HUDEP-2 (cell line): ENCODE measurements around the gene ADGRD1.
"Not testable (repeated sequence)": the region's sequence is repeated elsewhere in the genome, so short reads cannot be mapped to it uniquely, and the experiment has no call there.

ENCODE experiments used
- DNase-seq, 76 experiments: peaks; one replicate each; lab custom pipeline; 2025; ENCODE audit not compliant: unreplicated experiment in 76 of 76; lab: John Stamatoyannopoulos, UW

Gene ADGRD1

GRCh38 chr12:130953771-130954543 lies at the start of gene ADGRD1:
ADGRD1 (plus strand) TSS chr12:130953907; CDS start chr12:130954466, 559 bp downstream.
- DNase-seq, result no peak

DNA sequence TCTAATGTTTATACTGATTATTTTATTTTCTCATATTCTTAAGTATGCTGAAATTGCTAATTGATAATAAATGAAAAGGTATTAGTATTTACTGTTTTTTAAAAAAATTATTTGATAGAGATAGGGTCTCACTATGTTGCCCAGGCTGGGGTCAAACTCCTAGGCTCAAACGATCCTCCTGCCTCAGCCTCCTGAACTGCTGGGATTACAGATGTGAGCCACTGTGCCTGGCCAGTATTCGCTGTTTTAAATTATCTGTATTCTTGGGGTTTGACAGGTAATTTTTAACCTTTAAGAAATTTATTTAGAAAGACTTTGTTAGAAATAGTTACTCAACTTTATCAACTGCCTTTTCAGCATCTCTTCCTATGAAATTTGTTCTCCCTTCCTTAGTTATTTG lies 49.6 kb upstream of the ADGRD1 start:
- no peak for DNase-seq

- not testable (repeated sequence) for DNase-seq
Observed at GRCh38 chr12:130904936-130905455, 48.7 kb upstream of the ADGRD1 start.

DNA sequence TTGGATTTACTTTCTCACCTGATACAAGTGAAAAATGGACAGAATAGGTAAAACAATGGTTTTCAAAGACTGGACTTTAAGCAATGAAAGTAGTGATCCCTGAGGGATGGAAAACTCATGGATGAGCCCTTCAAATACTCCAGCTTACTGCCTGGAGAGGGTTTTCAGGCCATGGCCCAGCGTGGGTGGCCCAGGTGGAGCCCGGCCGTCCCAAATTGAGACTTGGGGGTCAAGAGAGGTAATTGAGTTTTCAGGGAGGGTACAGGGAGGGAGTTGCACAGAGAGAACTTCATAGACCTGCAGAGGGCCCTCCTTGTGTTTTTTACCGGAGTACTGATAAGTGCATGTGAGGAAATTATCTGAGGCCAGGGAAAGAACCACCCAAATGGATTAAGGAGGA lies 44.6 kb upstream of the ADGRD1 start:
- no peak for DNase-seq

- DNase-seq, result no peak
Observed at GRCh38 chr12:130911193-130911592, 42.5 kb upstream of the ADGRD1 start.

- no peak for DNase-seq
Observed at GRCh38 chr12:130911933-130912332, 41.8 kb upstream of the ADGRD1 start.

DNA sequence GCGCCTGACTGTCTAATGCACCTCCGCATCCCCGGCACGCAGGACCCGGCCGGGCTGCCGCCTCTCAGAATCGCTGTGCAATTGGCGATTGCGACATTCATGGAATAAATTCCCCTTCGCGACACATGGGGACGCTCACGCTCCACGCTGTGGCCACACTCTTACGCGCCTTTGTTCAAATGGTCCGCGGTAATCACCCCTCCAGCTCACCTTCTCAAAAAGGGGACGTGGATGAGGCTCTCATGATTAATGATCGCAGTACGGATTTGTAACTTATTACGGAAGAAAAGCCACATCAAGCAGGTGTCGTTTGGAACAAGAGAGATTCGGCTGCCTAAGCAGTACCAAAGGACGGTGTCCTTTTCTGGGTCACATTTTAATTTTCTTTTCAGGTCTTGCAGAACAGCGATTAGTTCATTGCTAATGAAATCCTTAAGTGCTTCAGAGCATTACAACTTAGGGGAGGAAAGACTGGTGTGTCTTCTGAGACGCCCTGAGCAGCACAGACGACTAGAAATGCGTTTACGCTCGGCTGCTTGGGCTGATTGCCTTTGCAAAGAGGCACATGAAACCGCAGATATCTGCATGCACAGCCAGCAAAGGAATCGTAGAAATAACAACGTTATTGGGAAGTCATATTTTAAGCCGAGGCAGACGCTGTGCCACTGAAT lies 37.3 kb upstream of the ADGRD1 start:
- peak in 6 of 76 experiments; percentile 4 to 13 (median 5) for DNase-seq

- no peak for DNase-seq
Observed at GRCh38 chr12:130917607-130918006, 36.1 kb upstream of the ADGRD1 start.

GRCh38 chr12:130919086-130919485 lies 34.6 kb upstream of the ADGRD1 start:
- no peak for DNase-seq

- DNase-seq, result no peak
Observed at GRCh38 chr12:130920119-130920703, 33.5 kb upstream of the ADGRD1 start.

- DNase-seq, result no peak
Observed at GRCh38 chr12:130920723-130921381, 32.9 kb upstream of the ADGRD1 start.

DNA sequence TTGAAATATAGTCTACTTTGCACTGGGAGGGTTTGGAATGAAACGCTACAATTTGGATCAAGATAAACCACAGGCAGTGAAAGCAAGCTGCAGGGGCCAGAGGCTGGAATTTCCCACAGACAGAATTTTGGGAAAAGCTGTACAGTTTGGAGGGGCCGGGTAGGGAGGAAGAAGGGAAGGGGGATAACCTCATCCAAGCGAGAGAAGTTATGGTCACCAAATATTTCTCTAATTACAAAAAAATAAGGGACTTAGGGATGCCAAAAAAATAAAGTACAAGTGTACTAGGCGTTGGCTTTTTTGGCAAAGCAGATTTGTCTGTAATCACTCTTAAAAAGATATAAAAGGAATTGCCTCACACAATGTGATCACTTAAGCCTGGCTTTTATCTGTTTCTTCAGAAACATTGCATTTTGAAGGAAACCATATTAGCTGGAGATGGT lies 31.2 kb upstream of the ADGRD1 start:
- no peak for DNase-seq

- DNase-seq, result no peak
Observed at GRCh38 chr12:130924966-130925665, 28.6 kb upstream of the ADGRD1 start.

GRCh38 chr12:130925666-130926015 lies 28.1 kb upstream of the ADGRD1 start:
- DNase-seq, result no peak

DNA sequence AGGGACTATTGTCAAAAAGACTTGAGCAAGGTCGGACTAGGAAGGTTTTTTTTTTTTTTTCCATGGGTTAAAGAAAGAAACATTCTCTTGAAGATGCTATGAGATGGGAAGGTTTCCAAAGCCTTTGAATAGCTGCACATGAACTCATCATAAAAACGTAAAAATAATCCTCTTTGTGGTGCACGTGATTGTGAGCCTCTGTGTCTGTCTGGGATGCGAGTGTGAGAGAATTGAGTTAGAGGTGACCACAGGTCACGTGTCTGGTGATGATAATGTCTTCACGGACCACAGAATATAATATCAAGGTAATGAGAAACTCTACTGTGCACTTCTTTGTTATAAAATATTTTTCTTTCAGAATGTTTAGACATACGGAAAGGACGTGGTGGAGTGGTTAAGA lies 24.3 kb upstream of the ADGRD1 start:
- no peak for DNase-seq

DNA sequence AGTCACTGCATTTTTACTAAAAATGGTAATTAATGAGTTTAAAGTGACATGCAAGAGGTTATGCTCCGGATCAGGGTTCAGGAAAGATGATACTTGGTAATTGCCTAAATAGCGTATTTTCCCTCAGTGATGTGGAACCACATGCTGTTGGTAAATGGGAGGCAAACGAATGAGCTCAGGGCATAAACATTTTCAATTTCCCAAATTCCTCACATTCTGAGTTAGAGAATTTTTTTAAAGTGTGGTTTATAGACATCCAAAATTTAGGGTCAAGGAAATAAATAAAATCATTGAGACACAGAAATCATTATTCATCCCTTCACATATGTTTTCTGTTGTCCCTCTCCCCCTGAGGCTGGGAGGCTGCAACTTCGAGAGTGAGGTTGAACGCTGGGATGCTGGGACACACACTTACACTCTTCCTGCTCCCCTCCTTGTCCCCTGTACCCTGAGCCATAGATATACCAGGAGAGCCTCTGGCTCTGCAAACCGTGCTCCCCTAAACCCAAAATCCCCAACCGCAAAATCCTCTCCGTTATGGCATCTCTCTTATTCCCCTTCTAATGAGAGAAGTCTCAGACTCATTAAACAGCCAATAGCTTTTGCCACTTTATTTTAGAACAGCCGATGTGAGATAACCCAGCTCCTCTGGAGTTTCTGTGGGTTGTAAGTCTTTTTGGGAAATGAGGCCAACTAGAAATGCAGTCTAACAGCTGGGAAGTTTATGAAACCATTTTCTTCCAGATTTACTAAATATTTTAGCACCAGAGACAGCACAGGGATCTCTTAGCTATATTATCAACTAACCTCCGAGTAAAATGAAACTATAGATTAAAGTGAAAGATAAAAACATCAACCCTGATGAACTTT lies 21.4 kb upstream of the ADGRD1 start:
- DNase-seq, result no peak

DNA sequence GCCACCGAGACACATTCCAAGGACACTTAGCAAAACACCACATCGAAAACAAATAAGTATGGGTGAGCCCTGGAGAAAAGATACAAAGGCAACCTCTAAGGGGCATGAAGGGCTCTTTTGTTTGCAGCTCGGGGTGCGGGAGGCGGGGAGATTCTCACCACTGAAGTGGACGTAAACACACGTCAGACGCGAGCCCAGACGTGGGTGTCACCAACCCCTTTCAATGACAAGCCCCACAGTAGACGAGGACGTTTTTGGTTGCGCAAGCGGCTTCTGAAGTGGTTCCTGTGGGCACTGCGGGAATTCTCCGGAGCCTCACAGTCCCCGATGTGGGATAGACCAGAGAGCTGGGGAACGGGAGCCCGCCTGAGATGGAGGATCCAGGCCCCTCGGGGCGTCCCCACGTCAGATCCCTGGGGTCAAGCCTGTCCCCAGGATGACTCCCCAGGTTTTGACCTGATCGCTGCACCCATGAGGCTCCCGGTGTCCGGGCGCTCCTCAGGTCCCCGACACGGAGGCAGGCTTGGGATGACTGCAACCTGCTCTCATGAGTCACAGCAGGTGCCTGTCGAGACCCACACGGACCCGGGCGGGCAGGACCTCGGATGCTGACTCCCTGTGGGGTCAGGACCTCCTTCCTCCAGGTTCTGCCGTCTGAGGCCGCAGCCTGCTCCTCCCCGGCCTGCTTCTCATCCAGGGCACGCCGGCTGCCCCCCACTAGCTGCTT lies 20.3 kb upstream of the ADGRD1 start:
- no peak for DNase-seq

- DNase-seq, result no peak
Observed at GRCh38 chr12:130934753-130935152, 19.0 kb upstream of the ADGRD1 start.

GRCh38 chr12:130936561-130936960 lies 17.1 kb upstream of the ADGRD1 start:
- no peak for DNase-seq
